Smooth muscle cell (in vitro differentiated cells): ENCODE data around the gene TTC28. TPM values are rescaled to one million over a fixed set of nuclear protein-coding genes. Genes with fewer than 3 reads are reported as not detected.
A peak's percentile ranks its signal among the peaks of the same experiment; 100 is the strongest.

Source experiments
- DNase-seq: peaks from one replicate; lab custom pipeline; 2025; ENCODE audit not compliant: unreplicated experiment; lab: John Stamatoyannopoulos, UW
- H2AFZ ChIP-seq: fragments of 200-600 bp; sonication (generic); 2 replicates; pipeline ENCODE4 v1.6.0; 2016; ENCODE audit warnings: antibody characterized with exemption, low read depth, mild to moderate bottlenecking
- H3F3A ChIP-seq: fragments of 200-600 bp; sonication (generic); 2 replicates; pipeline ENCODE4 v1.6.0; 2017; ENCODE audit warnings: antibody characterized with exemption, low read depth
- H3K27ac ChIP-seq: fragments of 200-600 bp; sonication (generic); 2 replicates; pipeline ENCODE4 v1.5.1; 2016; ENCODE audit warnings: low read depth, mild to moderate bottlenecking
- H3K27me3 ChIP-seq: fragments of 200-600 bp; sonication (generic); 2 replicates; pipeline ENCODE4 v1.6.1; 2016; ENCODE audit warnings: low read depth, mild to moderate bottlenecking
- H3K36me3 ChIP-seq: fragments of 200-600 bp; sonication (generic); 2 replicates; pipeline ENCODE4 v1.5.1; 2016; ENCODE audit warnings: low read depth
- H3K4me1 ChIP-seq: fragments of 200-600 bp; sonication (generic); 2 replicates; pipeline ENCODE4 v1.5.1; 2016; ENCODE audit warnings: low read depth
- H3K4me2 ChIP-seq: fragments of 200-600 bp; sonication (generic); 2 replicates; pipeline ENCODE4 v1.6.0; 2016; ENCODE audit warnings: mild to moderate bottlenecking
- H3K4me3 ChIP-seq: fragments of 200-600 bp; sonication (generic); 2 replicates; pipeline ENCODE4 v1.5.1; 2016; ENCODE audit warnings: mild to moderate bottlenecking
- H3K79me2 ChIP-seq: fragments of 200-600 bp; sonication (generic); 2 replicates; pipeline ENCODE4 v1.6.0; 2016; ENCODE audit warnings: low read depth, mild to moderate bottlenecking
- H3K9ac ChIP-seq: fragments of 200-600 bp; sonication (generic); 2 replicates; pipeline ENCODE4 v1.6.0; 2016; ENCODE audit warnings: low read depth
- H3K9me3 ChIP-seq: fragments of 200-600 bp; sonication (generic); replicated peaks from 2 replicates; pipeline ENCODE4 v1.5.1; 2016; ENCODE audit warnings: low read depth
- H4K20me1 ChIP-seq: fragments of 200-600 bp; sonication (generic); 2 replicates; pipeline ENCODE4 v1.6.0; 2016; ENCODE audit warnings: low read depth
- CTCF ChIP-seq: fragments of 200-600 bp; sonication (generic); IDR thresholded peaks from 2 replicates; pipeline ENCODE4 v1.5.1; 2017; ENCODE audit warnings: borderline replicate concordance, mild to moderate bottlenecking, antibody characterized with exemption; ENCODE audit not compliant: insufficient read depth, poor library complexity, severe bottlenecking
- WGBS: methylation state at CpG from one replicate; pipeline ENCODE4 v1.1.7; 2016; ENCODE audit warnings: low lambda C conversion rate; 5-methylcytosine and 5-hydroxymethylcytosine counted together
- polyA plus RNA-seq: library from polyadenylated mRNA; unstranded; fragments of >200 nt; fragmentation: Nextera tagmentation; extraction: Ambion mirVana; gene quantifications from 2 replicates; pipeline ENCODE4 v1.2.1, GENCODE V29; 2016
- total RNA-seq: library from RNA; depleted of rRNA; stranded (reverse); fragments of >200 nt; gene quantifications from 2 replicates; pipeline ENCODE4 v1.2.3, GENCODE V29; 2014

The TTC28 gene
- total and polyA plus RNA-seq, 2 experiments from 2014 or later = 6.3 to 17.9 TPM

- H3K9ac ChIP-seq = no peak overlapping the region
- 89% methylated on average over 7 of the region's 7 CpGs for WGBS
- H3K27me3 ChIP-seq = no peaks in the 10 kb centered on the region
- no peak overlapping the region for H3K4me2 ChIP-seq
- no peaks in the 10 kb centered on the region for H3K79me2 ChIP-seq
- H3K27ac ChIP-seq = no peak overlapping the region
- H2AFZ ChIP-seq = no peak overlapping the region
- no peak overlapping the region for H3K4me3 ChIP-seq
- H4K20me1 ChIP-seq = no peaks in the 10 kb centered on the region
- H3K4me1 ChIP-seq = no peaks in the 10 kb centered on the region
- no peaks in the 10 kb centered on the region for H3K9me3 ChIP-seq
- no peak for TF ChIP-seq CTCF
- DNase-seq = no peak
- H3K36me3 ChIP-seq = no peaks in the 10 kb centered on the region
- no peaks in the 10 kb centered on the region for H3F3A ChIP-seq
Measured at GRCh38 chr22:28044546-28045173, 635.0 kb downstream of the TTC28 start.

GRCh38 chr22:28043266-28043665 is 636.4 kb downstream of the TTC28 start:
- Histone ChIP-seq H3K4me2 (no peak overlapping the region), H3K9ac (no peak overlapping the region), H4K20me1 (no peaks in the 10 kb centered on the region), H3K79me2 (no peaks in the 10 kb centered on the region), H3F3A (no peaks in the 10 kb centered on the region), H3K36me3 (no peaks in the 10 kb centered on the region), H2AFZ (no peak overlapping the region), H3K27ac (no peak overlapping the region), H3K4me3 (no peak overlapping the region), H3K9me3 (no peaks in the 10 kb centered on the region), H3K4me1 (no peaks in the 10 kb centered on the region), H3K27me3 (no peaks in the 10 kb centered on the region)
- no peak for TF ChIP-seq CTCF
- 55% methylated on average over 2 of the region's 2 CpGs for WGBS
- DNase-seq = no peak

GRCh38 chr22:28034760-28035401 is 644.8 kb downstream of the TTC28 start:
- Histone ChIP-seq H3K79me2 (no peaks in the 10 kb centered on the region), H3K27me3 (no peaks in the 10 kb centered on the region), H3K9ac (no peak overlapping the region), H3K36me3 (no peaks in the 10 kb centered on the region), H3K4me2 (peak overlapping the region; percentile 39), H3K4me1 (no peaks in the 10 kb centered on the region), H4K20me1 (peaks cover 8% of the 10 kb centered on the region), H3K9me3 (no peaks in the 10 kb centered on the region), H3K4me3 (no peak overlapping the region), H2AFZ (no peak overlapping the region), H3F3A (no peaks in the 10 kb centered on the region), H3K27ac (no peak overlapping the region)
- 29% methylated on average over 7 of the region's 7 CpGs for whole genome bisulfite sequencing
- DNase-seq = no peak
- no peak for TF ChIP-seq CTCF

- 95% methylated on average over 9 of the region's 9 CpGs for WGBS
- no peak overlapping the region for H3K27ac ChIP-seq
- no peak overlapping the region for H3K4me3 ChIP-seq
- H2AFZ ChIP-seq = no peak overlapping the region
- H4K20me1 ChIP-seq = peaks cover 8% of the 10 kb centered on the region
- no peaks in the 10 kb centered on the region for H3K4me1 ChIP-seq
- no peak for TF ChIP-seq CTCF
- no peaks in the 10 kb centered on the region for H3K79me2 ChIP-seq
- H3K27me3 ChIP-seq = no peaks in the 10 kb centered on the region
- H3K9ac ChIP-seq = no peak overlapping the region
- no peak for DNase-seq
- no peaks in the 10 kb centered on the region for H3K9me3 ChIP-seq
- H3K36me3 ChIP-seq = no peaks in the 10 kb centered on the region
- no peaks in the 10 kb centered on the region for H3F3A ChIP-seq
- H3K4me2 ChIP-seq = no peak overlapping the region
Measured at GRCh38 chr22:28034145-28034759, 645.4 kb downstream of the TTC28 start.
